Activated CD8-positive, alpha-beta T cell treated with anti-CD3 and anti-CD28 coated beads for 36 hours (primary cell): ENCODE measurements around the gene PDPN. TPM values are rescaled to one million over a fixed set of nuclear protein-coding genes. Genes with fewer than 3 reads are reported as not detected.

Experiments
- ATAC-seq: fragments of 200-7000 bp; cut with Tn5 transposase; one replicate; pipeline ENCODE4 v1.10.0; 2021; ENCODE audit warnings: mild to moderate bottlenecking, moderate library complexity
- CTCF ChIA-PET: fragments of 350-600 bp; sonication (Branson Sonifier 250); formaldehyde crosslinking; loops from one replicate; lab custom pipeline; 2021; ENCODE audit warnings: antibody characterized with exemption; lab: Charles Lee
- POLR2A ChIA-PET: fragments of 350-600 bp; sonication (Branson Sonifier 250); formaldehyde crosslinking; loops from one replicate; lab custom pipeline; 2021; ENCODE audit warnings: antibody characterized with exemption; lab: Charles Lee
- DNase-seq: peaks from one replicate; pipeline ENCODE4 v3.0.0-alpha.2; 2020
- H3K27ac Mint-ChIP-seq: one replicate; pipeline ENCODE4 v1.8.0; 2021; ENCODE audit warnings: mild to moderate bottlenecking, mixed read lengths
- H3K27me3 Mint-ChIP-seq: one replicate; pipeline ENCODE4 v1.8.0; 2021; ENCODE audit warnings: mixed read lengths
- H3K36me3 Mint-ChIP-seq: one replicate; pipeline ENCODE4 v1.8.0; 2021; ENCODE audit warnings: low read depth, mixed read lengths
- H3K4me1 Mint-ChIP-seq: one replicate; pipeline ENCODE4 v1.8.0; 2021; ENCODE audit warnings: low read depth, mixed read lengths
- H3K4me3 Mint-ChIP-seq: one replicate; pipeline ENCODE4 v1.8.0; 2021; ENCODE audit warnings: mild to moderate bottlenecking, moderate library complexity, mixed read lengths
- H3K9me3 Mint-ChIP-seq: one replicate; pipeline ENCODE4 v1.8.0; 2021; ENCODE audit warnings: mixed read lengths
- intact Hi-C: fragments of 100-400 bp; cut with micrococcal nuclease; formaldehyde crosslinking; loops from one replicate; pipeline ENCODE4 v1.10.0; 2022
- total RNA-seq, 2 experiments: library from RNA; stranded (reverse); gene quantifications; one replicate each; pipeline ENCODE4 v1.2.3, GENCODE V29; 2021
- TF ChIP-seq, protein P1 (sequence below): fragments of 200-600 bp; IDR thresholded peaks from one replicate; pipeline ENCODE4 v1.8.0; 2022; ENCODE audit warnings: antibody characterized with exemption, mild to moderate bottlenecking

The PDPN gene
- total RNA-seq, 2 experiments from 2014 or later, result not detected

DNA sequence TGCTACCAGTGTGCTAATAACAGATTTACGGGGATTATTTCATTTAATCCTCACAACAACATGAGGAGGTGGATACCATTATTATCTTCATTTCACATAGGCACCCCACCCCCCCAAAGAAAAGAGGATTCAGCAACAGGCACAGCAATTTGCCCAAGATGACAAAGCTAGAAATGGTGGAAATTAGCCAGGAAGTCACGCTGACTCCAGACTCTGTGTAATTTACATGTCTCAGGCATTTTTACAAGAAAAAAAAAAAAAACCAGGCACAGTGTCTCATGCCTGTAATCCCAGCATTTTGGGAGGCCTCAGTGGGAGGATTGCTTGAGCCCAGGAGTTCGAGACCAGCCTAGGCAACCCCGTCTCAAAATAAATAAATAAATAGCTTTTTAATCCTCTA lies 78.9 kb downstream of the PDPN start:
- no peak for DNase-seq
- H3K27ac Mint-ChIP-seq, result no peak overlapping the region
- no peak for ATAC-seq
- intact Hi-C loops, result no loop called here
- H3K4me1 Mint-ChIP-seq, result peaks cover 6% of the 10 kb centered on the region
- ChIA-PET POLR2A (no interaction called here), CTCF (interaction anchor here (1.2 to 2.2 kb wide), 2 partner anchors 63 to 110 kb away, joined by 4 to 9 read pairs; no protein-coding TSS in a partner anchor)
- no peaks in the 10 kb centered on the region for H3K36me3 Mint-ChIP-seq
- H3K4me3 Mint-ChIP-seq, result no peak overlapping the region
- peaks cover 3% of the 10 kb centered on the region for H3K9me3 Mint-ChIP-seq
- TF ChIP-seq, protein P1, sequence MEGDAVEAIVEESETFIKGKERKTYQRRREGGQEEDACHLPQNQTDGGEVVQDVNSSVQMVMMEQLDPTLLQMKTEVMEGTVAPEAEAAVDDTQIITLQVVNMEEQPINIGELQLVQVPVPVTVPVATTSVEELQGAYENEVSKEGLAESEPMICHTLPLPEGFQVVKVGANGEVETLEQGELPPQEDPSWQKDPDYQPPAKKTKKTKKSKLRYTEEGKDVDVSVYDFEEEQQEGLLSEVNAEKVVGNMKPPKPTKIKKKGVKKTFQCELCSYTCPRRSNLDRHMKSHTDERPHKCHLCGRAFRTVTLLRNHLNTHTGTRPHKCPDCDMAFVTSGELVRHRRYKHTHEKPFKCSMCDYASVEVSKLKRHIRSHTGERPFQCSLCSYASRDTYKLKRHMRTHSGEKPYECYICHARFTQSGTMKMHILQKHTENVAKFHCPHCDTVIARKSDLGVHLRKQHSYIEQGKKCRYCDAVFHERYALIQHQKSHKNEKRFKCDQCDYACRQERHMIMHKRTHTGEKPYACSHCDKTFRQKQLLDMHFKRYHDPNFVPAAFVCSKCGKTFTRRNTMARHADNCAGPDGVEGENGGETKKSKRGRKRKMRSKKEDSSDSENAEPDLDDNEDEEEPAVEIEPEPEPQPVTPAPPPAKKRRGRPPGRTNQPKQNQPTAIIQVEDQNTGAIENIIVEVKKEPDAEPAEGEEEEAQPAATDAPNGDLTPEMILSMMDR, result no peak
- H3K27me3 Mint-ChIP-seq, result peaks cover 2% of the 10 kb centered on the region

DNA sequence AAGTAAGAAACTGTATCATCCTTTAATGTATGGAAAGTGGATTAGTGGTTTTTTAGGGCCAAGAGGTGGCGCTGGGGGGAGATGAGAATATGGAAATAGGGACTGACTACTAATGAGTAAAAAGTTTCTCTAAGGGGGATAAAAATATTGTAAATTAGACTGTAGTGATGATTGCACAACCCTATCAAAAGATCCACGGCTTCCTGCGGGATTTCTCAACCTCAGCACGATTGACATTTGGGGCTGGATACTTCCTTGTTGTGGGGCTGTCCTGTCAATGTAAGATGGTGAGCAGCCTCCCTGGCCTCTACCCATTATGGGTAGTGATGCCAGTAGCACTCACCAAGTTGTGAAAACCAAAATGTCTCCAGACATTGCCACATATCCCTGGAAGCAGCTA lies 80.3 kb downstream of the PDPN start:
- H3K9me3 Mint-ChIP-seq, result peaks cover 3% of the 10 kb centered on the region
- ATAC-seq (no peak), DNase-seq (no peak)
- peaks cover 2% of the 10 kb centered on the region for H3K27me3 Mint-ChIP-seq
- no peak overlapping the region for H3K4me3 Mint-ChIP-seq
- no peak overlapping the region for H3K27ac Mint-ChIP-seq
- TF ChIP-seq, protein P1, result no peak
- intact Hi-C loops, result loop anchor here (2.0 kb wide), 1 partner anchor 73 kb away; no protein-coding TSS in a partner anchor
- ChIA-PET CTCF (interaction anchor here (1.4 to 2.7 kb wide), 4 partner anchors 8 to 134 kb away, joined by 4 to 14 read pairs (median 6); no protein-coding TSS in a partner anchor), POLR2A (no interaction called here)
- no peaks in the 10 kb centered on the region for H3K36me3 Mint-ChIP-seq
- peaks cover 6% of the 10 kb centered on the region for H3K4me1 Mint-ChIP-seq

DNA sequence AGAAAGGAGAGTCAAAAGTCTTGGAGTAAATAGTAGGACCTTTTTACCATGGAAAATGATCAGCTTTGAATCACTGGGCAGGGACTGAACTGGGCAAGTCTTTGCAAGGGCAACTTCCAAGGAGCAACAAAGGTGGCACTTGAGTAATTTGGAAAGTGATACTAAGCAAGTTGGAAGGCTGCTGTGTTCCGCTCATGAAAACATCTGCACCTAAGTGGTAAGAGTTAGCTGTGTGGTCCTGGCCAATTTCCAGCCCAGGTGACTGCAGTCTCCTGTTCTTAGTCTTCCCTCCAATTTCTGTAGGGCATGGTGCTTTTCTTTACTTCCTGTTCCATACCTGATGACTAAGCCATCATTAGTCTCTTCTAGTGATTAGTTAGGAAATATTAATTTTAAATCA lies 80.8 kb downstream of the PDPN start:
- TF ChIP-seq, protein P1, result no peak
- ChIA-PET CTCF (interaction anchor here (1.0 to 2.7 kb wide), 6 partner anchors 8 to 134 kb away, joined by 3 to 14 read pairs (median 6); no protein-coding TSS in a partner anchor), POLR2A (no interaction called here)
- Mint-ChIP-seq H3K4me1 (peaks cover 6% of the 10 kb centered on the region), H3K4me3 (no peak overlapping the region), H3K9me3 (peaks cover under 1% of the 10 kb centered on the region), H3K36me3 (no peaks in the 10 kb centered on the region), H3K27ac (no peak overlapping the region), H3K27me3 (peaks cover 2% of the 10 kb centered on the region)
- no peak for DNase-seq
- no peak for ATAC-seq
- intact Hi-C loops, result loop anchor here (2.0 kb wide), 1 partner anchor 72 kb away; no protein-coding TSS in a partner anchor

DNA sequence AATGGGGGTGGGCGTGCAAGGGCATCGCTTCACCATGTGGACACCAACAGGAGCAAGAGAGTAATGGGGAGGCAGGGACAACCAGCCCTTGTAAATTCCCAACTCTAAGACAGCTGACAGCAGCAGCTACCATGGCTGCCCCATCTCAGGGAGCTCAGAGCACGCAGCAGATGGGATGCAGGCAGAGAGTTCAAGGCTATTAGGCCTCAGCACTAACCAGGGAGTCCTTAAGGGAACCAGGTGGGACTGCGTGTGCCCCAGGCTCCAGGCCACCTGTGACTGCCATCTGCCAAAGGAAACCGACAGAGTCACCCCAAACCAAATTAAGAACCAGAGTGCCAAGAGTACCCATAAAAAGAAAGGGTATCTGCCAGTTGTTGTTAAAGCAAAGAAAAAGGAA lies 82.7 kb downstream of the PDPN start:
- TF ChIP-seq, protein P1, result no peak
- POLR2A ChIA-PET, result no interaction called here
- ATAC-seq, result no peak
- CTCF ChIA-PET, result interaction anchor here (0.7 to 2.7 kb wide), 10 partner anchors 10 to 293 kb away, joined by 3 to 14 read pairs (median 6); no protein-coding TSS in a partner anchor
- Mint-ChIP-seq H3K4me1 (peaks cover 6% of the 10 kb centered on the region), H3K9me3 (no peaks in the 10 kb centered on the region), H3K27me3 (peaks cover 2% of the 10 kb centered on the region), H3K36me3 (no peaks in the 10 kb centered on the region), H3K27ac (no peak overlapping the region), H3K4me3 (no peak overlapping the region)
- intact Hi-C loops, result loop anchor here (5.0 kb wide), 2 partner anchors 146 to 296 kb away; no protein-coding TSS in a partner anchor
- no peak for DNase-seq

Other genes with a start within 250 kb of the PDPN start
- not detected for gene PRAMEF14, start 236.7 kb upstream of the PDPN start, total RNA-seq
- gene PRAMEF19, start 211.9 kb upstream of the PDPN start, total RNA-seq, result not detected
- gene PRAMEF17, start 194.2 kb upstream of the PDPN start, total RNA-seq, result not detected
- not detected for gene PRAMEF20, start 173.4 kb upstream of the PDPN start, total RNA-seq
- not detected for gene LRRC38, start 69.8 kb upstream of the PDPN start, total RNA-seq
- gene PRDM2, start 116.4 kb downstream of the PDPN start, total RNA-seq, result 10 to 100 TPM; 41.2 to 43.6 TPM